GM12878 (cell line): ENCODE measurements around the gene MDN1. TPM values are rescaled to one million over a fixed set of nuclear protein-coding genes. Genes with fewer than 3 reads are reported as not detected.
A peak's percentile ranks its signal among the peaks of the same experiment; 100 is the strongest.

ENCODE experiments used
- ATAC-seq: fragments of 200-7000 bp; cut with Tn5 transposase; 3 replicates; pipeline ENCODE4 v1.9.1; 2020; ENCODE audit warnings: mild to moderate bottlenecking, moderate library complexity
- BruUV-seq: library from RNA; stranded (reverse); fragments of 400-500 nt; replicated peaks from 2 replicates; lab custom pipeline; 2021; lab: Mats Ljungman, UMichigan
- CTCF ChIA-PET: fragments of 300-600 bp; sonication (Branson Sonifier 250); formaldehyde crosslinking; extraction: SDS; loops from one replicate; lab custom pipeline; 2021; ENCODE audit warnings: inconsistent platforms; lab: Yijun Ruan, JAX
- POLR2A ChIA-PET: fragments of 350-600 bp; formaldehyde crosslinking; extraction: SDS; loops from one replicate; lab custom pipeline; 2021; ENCODE audit warnings: inconsistent platforms; lab: Charles Lee
- RAD21 ChIA-PET: fragments of 300-600 bp; sonication (Branson Sonifier 250); formaldehyde crosslinking; loops from one replicate; lab custom pipeline; 2023; ENCODE audit warnings: antibody characterized with exemption; ENCODE audit not compliant: unreplicated experiment; lab: Charles Lee
- SMC1A ChIA-PET: fragments of 300-600 bp; sonication (Branson Sonifier 250); formaldehyde crosslinking; loops from one replicate; lab custom pipeline; 2023; ENCODE audit not compliant: unreplicated experiment, uncharacterized antibody; lab: Charles Lee
- DNase-seq: peaks from one replicate; pipeline ENCODE4 v3.0.0-alpha.2; 2011; ENCODE audit warnings: low read depth, low spot score
- FAIRE-seq: peaks from 3 replicates; lab custom pipeline; 2011; peaks lifted over from hg19 to GRCh38; lab: Jason Lieb, UNC
- H2AFZ ChIP-seq: 2 replicates; pipeline ENCODE4 v1.6.0; 2011; ENCODE audit warnings: low read depth, low read length, control low read depth; ENCODE audit not compliant: control insufficient read depth
- H3K27ac ChIP-seq: 2 replicates; pipeline ENCODE4 v1.5.1; 2011; ENCODE audit warnings: control low read depth; ENCODE audit not compliant: control insufficient read depth, insufficient read depth
- H3K27me3 ChIP-seq, 2 experiments: replicated peaks in 1 of 2; 2 replicates each; pipeline versions ENCODE4 v1.6.0 to v1.6.1; 2011; ENCODE audit warnings: low read length in 1 of 2; ENCODE audit not compliant: control insufficient read depth in 2 of 2, insufficient read depth in 2 of 2
- H3K36me3 ChIP-seq, 2 experiments: 2 replicates each; pipeline ENCODE4 v1.5.1; 2011; ENCODE audit warnings: low read length in 1 of 2; ENCODE audit not compliant: control insufficient read depth in 2 of 2, insufficient read depth in 2 of 2
- H3K4me1 ChIP-seq: 2 replicates; pipeline ENCODE4 v1.6.1; 2011; ENCODE audit warnings: mild to moderate bottlenecking, low read length, moderate library complexity, mixed read lengths; ENCODE audit not compliant: control insufficient read depth, insufficient read depth
- H3K4me2 ChIP-seq: 2 replicates; pipeline ENCODE4 v1.6.0; 2011; ENCODE audit warnings: control low read depth; ENCODE audit not compliant: control insufficient read depth, insufficient read depth
- H3K4me3 ChIP-seq: fragments of 200-600 bp; sonication (generic); 2 replicates; pipeline ENCODE4 v1.5.1; 2016
- H3K79me2 ChIP-seq: 2 replicates; pipeline ENCODE4 v1.6.0; 2011; ENCODE audit warnings: low read length; ENCODE audit not compliant: control insufficient read depth, insufficient read depth
- H3K9ac ChIP-seq: 2 replicates; pipeline ENCODE4 v1.8.0; 2011; ENCODE audit warnings: low read length, control low read depth, mixed read lengths; ENCODE audit not compliant: control insufficient read depth, insufficient read depth
- H3K9me3 ChIP-seq: replicated peaks from 3 replicates; pipeline ENCODE4 v1.5.1; 2011; ENCODE audit warnings: mild to moderate bottlenecking, low read length; ENCODE audit not compliant: control insufficient read depth, insufficient read depth
- H4K20me1 ChIP-seq: 2 replicates; pipeline ENCODE4 v1.6.0; 2011; ENCODE audit not compliant: control insufficient read depth, insufficient read depth
- ATF3 ChIP-seq: IDR thresholded peaks from 2 replicates; pipeline ENCODE4 v1.6.1; 2011; ENCODE audit warnings: low read depth, mild to moderate bottlenecking, low read length, moderate library complexity, borderline replicate concordance; ENCODE audit errors: extremely low read depth
- CUX1 ChIP-seq: IDR thresholded peaks from 2 replicates; pipeline ENCODE4 v1.6.1; 2012; ENCODE audit warnings: improper control_type of control experiment, low read depth, low read length; ENCODE audit not compliant: insufficient replicate concordance
- DPF2 ChIP-seq: fragments of 450-650 bp; IDR thresholded peaks from 2 replicates; pipeline ENCODE4 v1.6.1; 2017; ENCODE audit warnings: mild to moderate bottlenecking
- EP300 ChIP-seq, 2 experiments: fragments of 150-350 bp in 1 of 2; IDR thresholded peaks; 2 replicates each; pipeline ENCODE4 v1.6.1; 2011 to 2012; ENCODE audit warnings: low read depth in 2 of 2, low read length in 2 of 2, borderline replicate concordance in 1 of 2, improper control_type of control experiment in 1 of 2, inconsistent platforms in 1 of 2; ENCODE audit not compliant: control insufficient read depth in 1 of 2
- PML ChIP-seq: IDR thresholded peaks from 2 replicates; pipeline ENCODE4 v1.6.1; 2012; ENCODE audit warnings: low read length, inconsistent platforms
- RCOR1 ChIP-seq: conservative IDR thresholded peaks from 2 replicates; pipeline ENCODE4 v1.6.1; 2012; ENCODE audit warnings: low read depth, low read length, improper control_type of control experiment
- TCF12 ChIP-seq: IDR thresholded peaks from 2 replicates; pipeline ENCODE4 v1.6.1; 2011; ENCODE audit warnings: low read depth, mild to moderate bottlenecking, low read length
- WGBS: methylation state at CpG from one replicate; pipeline ENCODE4 v1.1.6; 2016; ENCODE audit warnings: low lambda C conversion rate; ENCODE audit not compliant: insufficient replicate concordance, insufficient coverage; ENCODE audit errors: missing lambda C conversion rate; 5-methylcytosine and 5-hydroxymethylcytosine counted together
- in situ Hi-C: fragments of 300-500 bp; cut with MboI; formaldehyde crosslinking; loops from 9 replicates; pipeline ENCODE4 v1.14.3; 2018; ENCODE audit warnings: mixed read lengths
- intact Hi-C: fragments of 100-400 bp; cut with micrococcal nuclease; formaldehyde crosslinking; loops from one replicate; pipeline ENCODE4 v1.14.2; 2022; ENCODE audit not compliant: unreplicated experiment
- polyA plus RNA-seq, 11 experiments: library from polyadenylated mRNA; depleted of rRNA in 4 of 11; unstranded in 6 of 11; stranded (reverse) in 5 of 11; fragments of >200 nt; fragmentation: Nextera tagmentation in 4 of 11; fragmentation: Illumina TruSeq in 1 of 11; extraction: Ambion mirVana in 4 of 11; extraction: Trizol in 1 of 11; gene quantifications; 1 replicate in 1 of 11; 2 replicates in 10 of 11; pipeline versions ENCODE4 v1.2.1 to v1.2.3, GENCODE V29; 2011 to 2016; ENCODE audit warnings: inconsistent platforms in 2 of 11, missing spikeins in 2 of 11, low read depth in 1 of 11
- total RNA-seq, 4 experiments: library from RNA; depleted of rRNA in 3 of 4; stranded (reverse); fragments of >200 nt in 3 of 4; fragmentation: Illumina TruSeq in 1 of 4; extraction: Trizol in 1 of 4; gene quantifications; 2 replicates each; pipeline versions ENCODE4 v1.2.1 to v1.2.3, GENCODE V29; 2013 to 2021
- TF ChIP-seq, protein P1 (sequence below): fragments of 450-650 bp; IDR thresholded peaks from 2 replicates; pipeline ENCODE4 v1.6.1; 2016; ENCODE audit warnings: mild to moderate bottlenecking, moderate library complexity, borderline replicate concordance
- TF ChIP-seq, protein P2 (sequence below): fragments of 450-650 bp; IDR thresholded peaks from 2 replicates; pipeline ENCODE4 v1.6.1; 2016; ENCODE audit warnings: mild to moderate bottlenecking

Gene MDN1
- total and polyA plus RNA-seq, 10 of the 15 experiments (the other 5 are each of a cell fraction or from before 2014, with no cell fraction given) = 14.3 to 50.1 (median 22.1) TPM

GRCh38 chr6:89834884-89835792 is 15.5 kb upstream of the MDN1 start:
- ChIA-PET POLR2A (interaction anchor here (0.7 to 2.1 kb wide), 4 partner anchors 15 to 554 kb away, joined by 3 to 7 read pairs (median 4); partner anchors contain the start of gene MDN1), CTCF (interaction anchor here (1.4 kb wide), 1 partner anchor 26 kb away, joined by 5 read pairs; no protein-coding TSS in a partner anchor), SMC1A (interaction anchor here (1.8 kb wide), 1 partner anchor 28 kb away, joined by 6 read pairs; no protein-coding TSS in a partner anchor), RAD21 (no interaction called here)
- Histone ChIP-seq H3K9ac (no peak overlapping the region; the same call in 1 of the 2 replicates), H3K79me2 (peaks cover 25% of the 10 kb centered on the region), H3K9me3 (no peaks in the 10 kb centered on the region), H3K4me3 (peak overlapping the region; percentile 42), H3K36me3 (peaks cover 0 to 8% of the 10 kb centered on the region in 2 experiments; a peak in 2 of 4 replicates), H3K4me2 (peak overlapping the region; percentile 68), H2AFZ (peak overlapping the region; percentile 40), H4K20me1 (no peaks in the 10 kb centered on the region), H3K27ac (peak overlapping the region; percentile 68), H3K27me3 (no peaks in the 10 kb centered on the region), H3K4me1 (peaks cover 28% of the 10 kb centered on the region)
- in situ Hi-C loops (loop anchor here (10.0 kb wide), 1 partner anchor 450 kb away; no protein-coding TSS in a partner anchor), intact Hi-C loops (loop anchor here (2.0 kb wide), 1 partner anchor 28 kb away; no protein-coding TSS in a partner anchor)
- FAIRE-seq (peak; percentile 86), DNase-seq (peak; percentile 87), ATAC-seq (peak; percentile 95)
- WGBS = 0% methylated on average over 12 of the region's 12 CpGs
- no TSS peak for BruUV-seq
- TF ChIP-seq CUX1 (no peak), TCF12 (no peak), PML (peak; percentile 59), EP300 (IDR thresholded peaks at IDR 0.05; ENCODE audit: borderline replicate concordance in 1 of 2, control insufficient read depth in 1 of 2, low read depth in 2 of 2, low read length in 2 of 2) (peak; percentile 32 to 66; a peak in 3 of 4 replicates), RCOR1 (no peak), ATF3 (no peak), DPF2 (peak; percentile 88)
- TF ChIP-seq, protein P1, sequence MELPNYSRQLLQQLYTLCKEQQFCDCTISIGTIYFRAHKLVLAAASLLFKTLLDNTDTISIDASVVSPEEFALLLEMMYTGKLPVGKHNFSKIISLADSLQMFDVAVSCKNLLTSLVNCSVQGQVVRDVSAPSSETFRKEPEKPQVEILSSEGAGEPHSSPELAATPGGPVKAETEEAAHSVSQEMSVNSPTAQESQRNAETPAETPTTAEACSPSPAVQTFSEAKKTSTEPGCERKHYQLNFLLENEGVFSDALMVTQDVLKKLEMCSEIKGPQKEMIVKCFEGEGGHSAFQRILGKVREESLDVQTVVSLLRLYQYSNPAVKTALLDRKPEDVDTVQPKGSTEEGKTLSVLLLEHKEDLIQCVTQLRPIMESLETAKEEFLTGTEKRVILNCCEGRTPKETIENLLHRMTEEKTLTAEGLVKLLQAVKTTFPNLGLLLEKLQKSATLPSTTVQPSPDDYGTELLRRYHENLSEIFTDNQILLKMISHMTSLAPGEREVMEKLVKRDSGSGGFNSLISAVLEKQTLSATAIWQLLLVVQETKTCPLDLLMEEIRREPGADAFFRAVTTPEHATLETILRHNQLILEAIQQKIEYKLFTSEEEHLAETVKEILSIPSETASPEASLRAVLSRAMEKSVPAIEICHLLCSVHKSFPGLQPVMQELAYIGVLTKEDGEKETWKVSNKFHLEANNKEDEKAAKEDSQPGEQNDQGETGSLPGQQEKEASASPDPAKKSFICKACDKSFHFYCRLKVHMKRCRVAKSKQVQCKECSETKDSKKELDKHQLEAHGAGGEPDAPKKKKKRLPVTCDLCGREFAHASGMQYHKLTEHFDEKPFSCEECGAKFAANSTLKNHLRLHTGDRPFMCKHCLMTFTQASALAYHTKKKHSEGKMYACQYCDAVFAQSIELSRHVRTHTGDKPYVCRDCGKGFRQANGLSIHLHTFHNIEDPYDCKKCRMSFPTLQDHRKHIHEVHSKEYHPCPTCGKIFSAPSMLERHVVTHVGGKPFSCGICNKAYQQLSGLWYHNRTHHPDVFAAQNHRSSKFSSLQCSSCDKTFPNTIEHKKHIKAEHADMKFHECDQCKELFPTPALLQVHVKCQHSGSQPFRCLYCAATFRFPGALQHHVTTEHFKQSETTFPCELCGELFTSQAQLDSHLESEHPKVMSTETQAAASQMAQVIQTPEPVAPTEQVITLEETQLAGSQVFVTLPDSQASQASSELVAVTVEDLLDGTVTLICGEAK = peak; percentile 13; the same call in 1 of the 2 replicates
- TF ChIP-seq, protein P2, sequence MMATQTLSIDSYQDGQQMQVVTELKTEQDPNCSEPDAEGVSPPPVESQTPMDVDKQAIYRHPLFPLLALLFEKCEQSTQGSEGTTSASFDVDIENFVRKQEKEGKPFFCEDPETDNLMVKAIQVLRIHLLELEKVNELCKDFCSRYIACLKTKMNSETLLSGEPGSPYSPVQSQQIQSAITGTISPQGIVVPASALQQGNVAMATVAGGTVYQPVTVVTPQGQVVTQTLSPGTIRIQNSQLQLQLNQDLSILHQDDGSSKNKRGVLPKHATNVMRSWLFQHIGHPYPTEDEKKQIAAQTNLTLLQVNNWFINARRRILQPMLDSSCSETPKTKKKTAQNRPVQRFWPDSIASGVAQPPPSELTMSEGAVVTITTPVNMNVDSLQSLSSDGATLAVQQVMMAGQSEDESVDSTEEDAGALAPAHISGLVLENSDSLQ = no peak
